ENCODE data around the gene LDLRAD4. TPM values are rescaled to one million over a fixed set of nuclear protein-coding genes. Genes with fewer than 3 reads are reported as not detected.

LDLRAD4 gene
- total RNA-seq, 1 donor from 2014 or later = 18.3 TPM

DNA sequence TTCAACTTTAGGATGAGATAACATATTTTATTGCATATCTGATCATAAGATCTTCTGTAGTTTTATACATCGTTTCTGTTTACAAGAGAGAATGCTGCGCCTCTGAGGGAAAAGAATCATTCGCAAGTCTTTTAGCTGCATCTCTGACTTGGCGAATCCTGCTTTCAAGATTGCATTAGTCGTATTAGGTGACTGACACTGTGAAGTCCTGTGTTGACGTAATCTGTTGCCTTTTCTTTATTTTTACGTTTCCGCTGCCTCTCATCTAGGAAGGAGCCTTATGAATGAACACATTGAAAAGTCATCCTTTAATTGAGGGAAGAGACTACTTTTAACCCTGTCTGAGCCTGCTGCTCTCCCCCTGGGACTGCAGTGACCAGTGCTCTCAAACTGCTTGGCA, 101.5 kb downstream of the LDLRAD4 start:
- peaks cover 6 to 16% (median 7%) of the 10 kb centered on the region in 3 donors for H3K4me1 ChIP-seq (ENCODE audit: control insufficient read depth in 3 of 3, insufficient read depth in 3 of 3, low read length in 3 of 3)
- H3K9ac ChIP-seq (ENCODE audit: low read depth in 1 of 3, low read length in 3 of 3) = no peak overlapping the region
- peaks cover 0 to 2% (median 0%) of the 10 kb centered on the region in 3 donors for H3K9me3 ChIP-seq (ENCODE audit: control insufficient read depth in 3 of 3, low read length in 3 of 3)
- H3K27ac ChIP-seq (ENCODE audit: low read depth, low read length) = peak overlapping the region; percentile 46
- H3K4me3 ChIP-seq (ENCODE audit: low read length in 3 of 3) = no peak overlapping the region
- H3K27me3 ChIP-seq (ENCODE audit: control insufficient read depth in 3 of 3, insufficient read depth in 3 of 3, low read length in 3 of 3) = no peaks in the 10 kb centered on the region
- H3K36me3 ChIP-seq (ENCODE audit: control insufficient read depth in 3 of 3, insufficient read depth in 3 of 3, low read length in 3 of 3) = peaks cover 0 to 2% (median 0%) of the 10 kb centered on the region in 3 donors

- H3K4me1 ChIP-seq (ENCODE audit: control insufficient read depth in 3 of 3, insufficient read depth in 3 of 3, low read length in 3 of 3) = peaks cover 6 to 16% (median 7%) of the 10 kb centered on the region in 3 donors
- no peaks in the 10 kb centered on the region for H3K27me3 ChIP-seq (ENCODE audit: control insufficient read depth in 3 of 3, insufficient read depth in 3 of 3, low read length in 3 of 3)
- H3K4me3 ChIP-seq (ENCODE audit: low read length in 3 of 3) = no peak overlapping the region
- peaks cover 0 to 3% (median 0%) of the 10 kb centered on the region in 3 donors for H3K36me3 ChIP-seq (ENCODE audit: control insufficient read depth in 3 of 3, insufficient read depth in 3 of 3, low read length in 3 of 3)
- H3K9me3 ChIP-seq (ENCODE audit: control insufficient read depth in 3 of 3, low read length in 3 of 3) = peaks cover 0 to 2% (median 0%) of the 10 kb centered on the region in 3 donors
- peak overlapping the region; percentile 46 for H3K27ac ChIP-seq (ENCODE audit: low read depth, low read length)
- no peak overlapping the region for H3K9ac ChIP-seq (ENCODE audit: low read depth in 1 of 3, low read length in 3 of 3)
These were observed 102.4 kb downstream of the LDLRAD4 start for GRCh38 chr18:13320891-13321425.

- Histone ChIP-seq H3K9me3 (ENCODE audit: control insufficient read depth in 3 of 3, low read length in 3 of 3) (no peaks in the 10 kb centered on the region), H3K4me1 (ENCODE audit: control insufficient read depth in 3 of 3, insufficient read depth in 3 of 3, low read length in 3 of 3) (peaks cover 6 to 16% (median 7%) of the 10 kb centered on the region in 3 donors), H3K27ac (ENCODE audit: low read depth, low read length) (no peak overlapping the region), H3K4me3 (ENCODE audit: low read length in 3 of 3) (no peak overlapping the region), H3K9ac (ENCODE audit: low read depth in 1 of 3, low read length in 3 of 3) (no peak overlapping the region), H3K27me3 (ENCODE audit: control insufficient read depth in 3 of 3, insufficient read depth in 3 of 3, low read length in 3 of 3) (no peaks in the 10 kb centered on the region), H3K36me3 (ENCODE audit: control insufficient read depth in 3 of 3, insufficient read depth in 3 of 3, low read length in 3 of 3) (peaks cover 0 to 3% (median 0%) of the 10 kb centered on the region in 3 donors)
These were observed 103.4 kb downstream of the LDLRAD4 start for GRCh38 chr18:13321923-13322322.

- no peak overlapping the region for H3K9ac ChIP-seq (ENCODE audit: low read depth in 1 of 3, low read length in 3 of 3)
- no peak overlapping the region for H3K27ac ChIP-seq (ENCODE audit: low read depth, low read length)
- peaks cover 0 to 3% (median 0%) of the 10 kb centered on the region in 3 donors for H3K36me3 ChIP-seq (ENCODE audit: control insufficient read depth in 3 of 3, insufficient read depth in 3 of 3, low read length in 3 of 3)
- peaks cover 6 to 16% (median 7%) of the 10 kb centered on the region in 3 donors for H3K4me1 ChIP-seq (ENCODE audit: control insufficient read depth in 3 of 3, insufficient read depth in 3 of 3, low read length in 3 of 3)
- no peak overlapping the region for H3K4me3 ChIP-seq (ENCODE audit: low read length in 3 of 3)
- H3K9me3 ChIP-seq (ENCODE audit: control insufficient read depth in 3 of 3, low read length in 3 of 3) = no peaks in the 10 kb centered on the region
- H3K27me3 ChIP-seq (ENCODE audit: control insufficient read depth in 3 of 3, insufficient read depth in 3 of 3, low read length in 3 of 3) = no peaks in the 10 kb centered on the region
These were observed 104.6 kb downstream of the LDLRAD4 start for GRCh38 chr18:13323186-13323585.

DNA sequence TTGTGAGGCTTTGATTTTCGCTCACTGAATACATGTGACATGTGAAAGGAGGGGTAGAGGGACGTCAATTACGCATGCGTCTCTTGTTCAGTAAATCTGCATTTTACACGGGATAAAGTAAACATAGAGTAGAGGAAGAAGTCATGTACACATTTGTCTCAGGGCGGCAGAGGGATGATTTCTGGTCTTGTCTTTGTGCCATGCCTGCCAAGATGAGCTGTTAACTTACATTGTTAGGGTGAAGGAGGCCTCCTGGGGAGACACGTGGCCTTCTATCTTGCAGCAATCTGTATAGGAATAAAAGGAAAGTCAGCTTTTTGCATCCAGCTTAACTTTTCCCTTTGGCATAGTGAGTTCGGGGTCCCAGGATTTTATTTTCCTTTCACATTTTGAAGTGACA, 106.3 kb downstream of the LDLRAD4 start:
- Histone ChIP-seq H3K36me3 (ENCODE audit: control insufficient read depth in 3 of 3, insufficient read depth in 3 of 3, low read length in 3 of 3) (peaks cover 0 to 3% (median 0%) of the 10 kb centered on the region in 3 donors), H3K27me3 (ENCODE audit: control insufficient read depth in 3 of 3, insufficient read depth in 3 of 3, low read length in 3 of 3) (no peaks in the 10 kb centered on the region), H3K4me3 (ENCODE audit: low read length in 3 of 3) (no peak overlapping the region), H3K9me3 (ENCODE audit: control insufficient read depth in 3 of 3, low read length in 3 of 3) (no peaks in the 10 kb centered on the region), H3K27ac (ENCODE audit: low read depth, low read length) (no peak overlapping the region), H3K9ac (ENCODE audit: low read depth in 1 of 3, low read length in 3 of 3) (no peak overlapping the region), H3K4me1 (ENCODE audit: control insufficient read depth in 3 of 3, insufficient read depth in 3 of 3, low read length in 3 of 3) (peaks cover 0 to 10% (median 3%) of the 10 kb centered on the region in 3 donors)

- H3K36me3 ChIP-seq (ENCODE audit: control insufficient read depth in 3 of 3, insufficient read depth in 3 of 3, low read length in 3 of 3) = peaks cover 0 to 3% (median 0%) of the 10 kb centered on the region in 3 donors
- no peaks in the 10 kb centered on the region for H3K9me3 ChIP-seq (ENCODE audit: control insufficient read depth in 3 of 3, low read length in 3 of 3)
- no peaks in the 10 kb centered on the region for H3K4me1 ChIP-seq (ENCODE audit: control insufficient read depth in 3 of 3, insufficient read depth in 3 of 3, low read length in 3 of 3)
- no peaks in the 10 kb centered on the region for H3K27me3 ChIP-seq (ENCODE audit: control insufficient read depth in 3 of 3, insufficient read depth in 3 of 3, low read length in 3 of 3)
- H3K27ac ChIP-seq (ENCODE audit: low read depth, low read length) = no peak overlapping the region
- no peak overlapping the region for H3K9ac ChIP-seq (ENCODE audit: low read depth in 1 of 3, low read length in 3 of 3)
- H3K4me3 ChIP-seq (ENCODE audit: low read length in 3 of 3) = no peak overlapping the region
These were observed 109.7 kb downstream of the LDLRAD4 start for GRCh38 chr18:13328213-13328612.

DNA sequence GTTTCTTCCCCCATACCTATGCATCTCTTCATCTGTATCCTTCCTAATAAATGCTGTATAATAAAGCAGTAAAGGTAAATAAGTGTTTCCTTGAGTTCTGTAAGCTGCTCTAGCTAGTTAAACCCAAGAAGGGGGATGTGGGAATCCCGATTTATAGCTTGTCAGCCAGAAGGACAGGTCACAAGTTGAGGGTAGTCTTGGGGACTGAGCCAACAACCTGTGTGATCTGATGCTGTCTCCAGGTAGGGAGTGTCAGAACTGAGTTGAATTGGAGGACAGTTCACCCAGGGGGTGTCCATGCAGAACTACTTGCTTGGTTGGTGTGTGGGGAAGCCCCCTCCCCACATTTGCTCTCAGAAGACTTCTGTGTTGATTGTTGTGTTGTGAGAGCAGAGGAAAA, 112.4 kb downstream of the LDLRAD4 start:
- Histone ChIP-seq H3K4me3 (ENCODE audit: low read length in 3 of 3) (no peak overlapping the region), H3K4me1 (ENCODE audit: control insufficient read depth in 3 of 3, insufficient read depth in 3 of 3, low read length in 3 of 3) (no peaks in the 10 kb centered on the region), H3K9ac (ENCODE audit: low read depth in 1 of 3, low read length in 3 of 3) (no peak overlapping the region), H3K9me3 (ENCODE audit: control insufficient read depth in 3 of 3, low read length in 3 of 3) (no peaks in the 10 kb centered on the region), H3K27ac (ENCODE audit: low read depth, low read length) (no peak overlapping the region), H3K36me3 (ENCODE audit: control insufficient read depth in 3 of 3, insufficient read depth in 3 of 3, low read length in 3 of 3) (no peaks in the 10 kb centered on the region), H3K27me3 (ENCODE audit: control insufficient read depth in 3 of 3, insufficient read depth in 3 of 3, low read length in 3 of 3) (no peaks in the 10 kb centered on the region)

DNA sequence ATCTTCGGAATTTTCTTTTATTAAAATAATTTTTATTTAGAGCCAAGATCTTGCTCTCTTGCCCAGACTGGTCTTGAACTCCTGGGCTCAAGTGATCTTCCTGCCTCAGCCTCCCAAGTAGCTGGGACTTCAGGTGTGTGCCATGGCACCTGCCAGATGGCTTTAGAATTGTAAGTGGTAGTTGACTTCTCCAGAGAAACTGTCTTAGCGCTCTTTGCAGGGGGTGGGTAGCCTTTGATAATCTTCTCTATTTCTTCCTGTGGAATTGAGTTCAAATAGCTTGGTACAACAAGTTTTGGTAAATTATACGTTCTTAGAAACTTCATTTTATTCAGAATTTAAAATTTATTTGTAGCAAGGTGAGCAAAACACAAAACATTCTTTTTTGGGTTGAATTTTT, 113.3 kb downstream of the LDLRAD4 start:
- H3K4me1 ChIP-seq (ENCODE audit: control insufficient read depth in 3 of 3, insufficient read depth in 3 of 3, low read length in 3 of 3) = no peaks in the 10 kb centered on the region
- H3K9ac ChIP-seq (ENCODE audit: low read depth in 1 of 3, low read length in 3 of 3) = no peak overlapping the region
- H3K27ac ChIP-seq (ENCODE audit: low read depth, low read length) = no peak overlapping the region
- H3K27me3 ChIP-seq (ENCODE audit: control insufficient read depth in 3 of 3, insufficient read depth in 3 of 3, low read length in 3 of 3) = no peaks in the 10 kb centered on the region
- no peaks in the 10 kb centered on the region for H3K9me3 ChIP-seq (ENCODE audit: control insufficient read depth in 3 of 3, low read length in 3 of 3)
- no peaks in the 10 kb centered on the region for H3K36me3 ChIP-seq (ENCODE audit: control insufficient read depth in 3 of 3, insufficient read depth in 3 of 3, low read length in 3 of 3)
- H3K4me3 ChIP-seq (ENCODE audit: low read length in 3 of 3) = no peak overlapping the region

- Histone ChIP-seq H3K36me3 (ENCODE audit: control insufficient read depth in 3 of 3, insufficient read depth in 3 of 3, low read length in 3 of 3) (no peaks in the 10 kb centered on the region), H3K27me3 (ENCODE audit: control insufficient read depth in 3 of 3, insufficient read depth in 3 of 3, low read length in 3 of 3) (no peaks in the 10 kb centered on the region), H3K9ac (ENCODE audit: low read depth in 1 of 3, low read length in 3 of 3) (no peak overlapping the region), H3K27ac (ENCODE audit: low read depth, low read length) (no peak overlapping the region), H3K9me3 (ENCODE audit: control insufficient read depth in 3 of 3, low read length in 3 of 3) (no peaks in the 10 kb centered on the region), H3K4me3 (ENCODE audit: low read length in 3 of 3) (no peak overlapping the region), H3K4me1 (ENCODE audit: control insufficient read depth in 3 of 3, insufficient read depth in 3 of 3, low read length in 3 of 3) (no peaks in the 10 kb centered on the region)
These were observed 114.3 kb downstream of the LDLRAD4 start for GRCh38 chr18:13332874-13333273.

DNA sequence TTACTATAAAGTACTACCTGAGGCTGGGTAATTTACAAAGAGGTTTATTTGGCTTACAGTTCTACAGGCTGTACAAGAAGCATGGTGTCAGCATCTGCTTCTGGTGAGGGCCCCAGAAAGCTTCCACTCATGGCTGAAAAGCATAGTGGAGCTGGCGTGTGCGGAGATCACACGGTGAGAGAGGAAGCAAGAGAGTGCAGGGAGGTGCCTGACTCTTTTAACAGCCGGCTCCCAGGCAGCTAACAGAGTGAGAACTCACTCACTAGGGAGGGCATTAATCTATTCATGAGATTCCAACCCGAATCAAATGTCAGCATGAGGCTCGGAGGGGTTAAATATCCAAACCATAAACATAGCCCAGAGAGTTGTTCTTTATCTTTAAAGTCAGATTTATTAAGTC, 117.3 kb downstream of the LDLRAD4 start:
- no peak overlapping the region for H3K4me3 ChIP-seq (ENCODE audit: low read length in 3 of 3)
- H3K9me3 ChIP-seq (ENCODE audit: control insufficient read depth in 3 of 3, low read length in 3 of 3) = no peaks in the 10 kb centered on the region
- no peak overlapping the region for H3K9ac ChIP-seq (ENCODE audit: low read depth in 1 of 3, low read length in 3 of 3)
- no peaks in the 10 kb centered on the region for H3K36me3 ChIP-seq (ENCODE audit: control insufficient read depth in 3 of 3, insufficient read depth in 3 of 3, low read length in 3 of 3)
- no peaks in the 10 kb centered on the region for H3K27me3 ChIP-seq (ENCODE audit: control insufficient read depth in 3 of 3, insufficient read depth in 3 of 3, low read length in 3 of 3)
- no peaks in the 10 kb centered on the region for H3K4me1 ChIP-seq (ENCODE audit: control insufficient read depth in 3 of 3, insufficient read depth in 3 of 3, low read length in 3 of 3)
- no peak overlapping the region for H3K27ac ChIP-seq (ENCODE audit: low read depth, low read length)

All from skeletal muscle tissue (tissue), 4 donors.